IPS-18a (cell line): ENCODE data around the gene TEAD1.

Source experiments
- H3K27ac ChIP-seq: one replicate; pipeline ENCODE4 v1.5.1; 2013; ENCODE audit warnings: low read length
- H3K27me3 ChIP-seq: one replicate; pipeline ENCODE4 v1.6.1; 2013; ENCODE audit warnings: mild to moderate bottlenecking, low read length; ENCODE audit not compliant: control insufficient read depth, insufficient read depth
- H3K36me3 ChIP-seq: one replicate; pipeline ENCODE4 v1.6.1; 2013; ENCODE audit warnings: low read depth, low read length; ENCODE audit not compliant: control insufficient read depth
- H3K4me1 ChIP-seq: one replicate; pipeline ENCODE4 v1.6.1; 2013; ENCODE audit warnings: low read depth, low read length; ENCODE audit not compliant: control insufficient read depth
- H3K4me3 ChIP-seq: one replicate; pipeline ENCODE4 v1.5.1; 2013; ENCODE audit warnings: low read length
- H3K9ac ChIP-seq: one replicate; pipeline ENCODE4 v1.6.1; 2013; ENCODE audit warnings: mild to moderate bottlenecking, low read length, moderate library complexity
- H3K9me3 ChIP-seq: one replicate; pipeline ENCODE4 v1.6.1; 2013; ENCODE audit warnings: low read depth, low read length; ENCODE audit not compliant: control insufficient read depth

TEAD1 gene

GRCh38 chr11:12770966-12771597 is 96.9 kb downstream of the TEAD1 start:
- Histone ChIP-seq H3K9ac (no peak overlapping the region), H3K36me3 (peaks cover 4% of the 10 kb centered on the region), H3K9me3 (no peaks in the 10 kb centered on the region), H3K4me1 (peaks cover 18% of the 10 kb centered on the region), H3K27ac (no peak overlapping the region), H3K4me3 (no peak overlapping the region), H3K27me3 (no peaks in the 10 kb centered on the region)

- no peak overlapping the region for H3K9ac ChIP-seq
- no peaks in the 10 kb centered on the region for H3K9me3 ChIP-seq
- H3K4me3 ChIP-seq: no peak overlapping the region
- no peak overlapping the region for H3K27ac ChIP-seq
- no peaks in the 10 kb centered on the region for H3K27me3 ChIP-seq
- H3K4me1 ChIP-seq: peaks cover 18% of the 10 kb centered on the region
- no peaks in the 10 kb centered on the region for H3K36me3 ChIP-seq
Observed at GRCh38 chr11:12771875-12772274, 97.7 kb downstream of the TEAD1 start.

- H3K36me3 ChIP-seq: no peaks in the 10 kb centered on the region
- H3K27ac ChIP-seq: no peak overlapping the region
- no peaks in the 10 kb centered on the region for H3K27me3 ChIP-seq
- H3K9me3 ChIP-seq: no peaks in the 10 kb centered on the region
- peaks cover 18% of the 10 kb centered on the region for H3K4me1 ChIP-seq
- H3K4me3 ChIP-seq: no peak overlapping the region
- H3K9ac ChIP-seq: no peak overlapping the region
Observed at GRCh38 chr11:12772324-12772723, 98.1 kb downstream of the TEAD1 start.

GRCh38 chr11:12773591-12773990 is 99.4 kb downstream of the TEAD1 start:
- no peak overlapping the region for H3K27ac ChIP-seq
- no peaks in the 10 kb centered on the region for H3K36me3 ChIP-seq
- peaks cover 12% of the 10 kb centered on the region for H3K4me1 ChIP-seq
- H3K4me3 ChIP-seq: no peak overlapping the region
- H3K9me3 ChIP-seq: no peaks in the 10 kb centered on the region
- H3K27me3 ChIP-seq: no peaks in the 10 kb centered on the region
- no peak overlapping the region for H3K9ac ChIP-seq

GRCh38 chr11:12775955-12776354 is 101.7 kb downstream of the TEAD1 start:
- peaks cover 10% of the 10 kb centered on the region for H3K4me1 ChIP-seq
- no peaks in the 10 kb centered on the region for H3K27me3 ChIP-seq
- no peak overlapping the region for H3K27ac ChIP-seq
- H3K9ac ChIP-seq: no peak overlapping the region
- H3K9me3 ChIP-seq: no peaks in the 10 kb centered on the region
- H3K4me3 ChIP-seq: no peak overlapping the region
- peaks cover 3% of the 10 kb centered on the region for H3K36me3 ChIP-seq

GRCh38 chr11:12777208-12777874 is 103.1 kb downstream of the TEAD1 start:
- no peaks in the 10 kb centered on the region for H3K9me3 ChIP-seq
- no peak overlapping the region for H3K4me3 ChIP-seq
- no peaks in the 10 kb centered on the region for H3K27me3 ChIP-seq
- H3K27ac ChIP-seq: no peak overlapping the region
- H3K4me1 ChIP-seq: peaks cover 10% of the 10 kb centered on the region
- H3K9ac ChIP-seq: no peak overlapping the region
- peaks cover 3% of the 10 kb centered on the region for H3K36me3 ChIP-seq

GRCh38 chr11:12778240-12778905 is 104.2 kb downstream of the TEAD1 start:
- no peak overlapping the region for H3K27ac ChIP-seq
- no peak overlapping the region for H3K9ac ChIP-seq
- H3K4me3 ChIP-seq: no peak overlapping the region
- H3K4me1 ChIP-seq: peaks cover 5% of the 10 kb centered on the region
- H3K27me3 ChIP-seq: no peaks in the 10 kb centered on the region
- H3K9me3 ChIP-seq: no peaks in the 10 kb centered on the region
- H3K36me3 ChIP-seq: peaks cover 3% of the 10 kb centered on the region

GRCh38 chr11:12783765-12784164 is 109.5 kb downstream of the TEAD1 start:
- Histone ChIP-seq H3K4me1 (peaks cover 10% of the 10 kb centered on the region), H3K27me3 (no peaks in the 10 kb centered on the region), H3K9ac (no peak overlapping the region), H3K9me3 (no peaks in the 10 kb centered on the region), H3K36me3 (peaks cover 3% of the 10 kb centered on the region), H3K27ac (no peak overlapping the region), H3K4me3 (no peak overlapping the region)

- Histone ChIP-seq H3K27me3 (no peaks in the 10 kb centered on the region), H3K27ac (no peak overlapping the region), H3K4me3 (no peak overlapping the region)
Observed at GRCh38 chr11:12784445-12784844, 110.2 kb downstream of the TEAD1 start.

GRCh38 chr11:12784987-12785386 is 110.8 kb downstream of the TEAD1 start:
- no peak overlapping the region for H3K9ac ChIP-seq
- H3K27me3 ChIP-seq: no peaks in the 10 kb centered on the region
- peaks cover 16% of the 10 kb centered on the region for H3K4me1 ChIP-seq
- H3K4me3 ChIP-seq: no peak overlapping the region
- no peaks in the 10 kb centered on the region for H3K9me3 ChIP-seq
- H3K36me3 ChIP-seq: no peaks in the 10 kb centered on the region
- no peak overlapping the region for H3K27ac ChIP-seq

More at GRCh38 chr11:12784445-12784844, 110.2 kb downstream of the TEAD1 start:
- Histone ChIP-seq H3K4me1 (peaks cover 12% of the 10 kb centered on the region), H3K36me3 (peaks cover 3% of the 10 kb centered on the region), H3K9ac (no peak overlapping the region), H3K9me3 (no peaks in the 10 kb centered on the region)

GRCh38 chr11:12785901-12786300 is 111.7 kb downstream of the TEAD1 start:
- H3K27ac ChIP-seq: no peak overlapping the region
- H3K4me1 ChIP-seq: peaks cover 19% of the 10 kb centered on the region
- no peaks in the 10 kb centered on the region for H3K36me3 ChIP-seq
- no peak overlapping the region for H3K9ac ChIP-seq
- H3K27me3 ChIP-seq: no peaks in the 10 kb centered on the region
- no peak overlapping the region for H3K4me3 ChIP-seq
- H3K9me3 ChIP-seq: no peaks in the 10 kb centered on the region
